ENCODE results near the gene SPOCK3. TPM values are rescaled to one million over a fixed set of nuclear protein-coding genes. Genes with fewer than 3 reads are reported as not detected.

The SPOCK3 gene
- total RNA-seq, 2 donors from 2014 or later: 21.1 to 22.5 TPM

DNA sequence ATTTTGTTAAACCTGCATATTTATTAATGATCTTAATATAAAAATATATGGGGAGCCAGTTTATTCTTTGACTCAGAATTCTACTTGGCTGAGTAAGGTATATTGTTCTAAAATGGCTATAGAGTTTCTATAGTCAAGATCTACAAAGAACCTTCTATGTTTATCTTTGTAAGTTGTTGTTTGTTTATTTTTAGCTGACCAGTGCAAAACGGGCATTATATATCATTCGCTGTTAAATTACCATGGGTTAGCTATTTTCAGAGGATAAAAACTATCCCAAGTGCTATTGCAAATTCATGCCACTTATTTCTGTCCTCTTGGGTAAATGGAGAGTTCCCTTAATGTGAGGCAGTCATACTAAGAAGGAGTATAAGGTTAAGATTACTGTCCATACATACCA lies 5.3 kb upstream of the SPOCK3 start:
- H3K4me3 ChIP-seq (ENCODE audit: low read length): no peak overlapping the region
- peaks cover 14% of the 10 kb centered on the region for H3K4me1 ChIP-seq (ENCODE audit: control insufficient read depth, insufficient read depth, low read length)
- Mint-ChIP-seq H3K9me3 (peaks cover 4% of the 10 kb centered on the region), H3K4me3 (no peak overlapping the region), H3K27me3 (ENCODE audit: insufficient read depth) (peaks cover 8% of the 10 kb centered on the region), H3K4me1 (peaks cover 43% of the 10 kb centered on the region), H3K36me3 (ENCODE audit: low read depth) (no peaks in the 10 kb centered on the region), H3K27ac (no peak overlapping the region)
- H3K27me3 ChIP-seq (ENCODE audit: control insufficient read depth, insufficient read depth, low read length, poor library complexity, severe bottlenecking): peaks cover 12% of the 10 kb centered on the region
- DNase-seq: no peak
- no peak overlapping the region for H3K9ac ChIP-seq (ENCODE audit: extremely low read depth, low read length, poor library complexity, severe bottlenecking)
- H3K36me3 ChIP-seq (ENCODE audit: control insufficient read depth, insufficient read depth, low read length): no peaks in the 10 kb centered on the region
- no peak overlapping the region for H3K27ac ChIP-seq (ENCODE audit: low read depth, low read length)
- no peaks in the 10 kb centered on the region for H3K9me3 ChIP-seq (ENCODE audit: control insufficient read depth, low read length)
- 96% methylated on average over 2 of the region's 2 CpGs; no CpG with 5 or more reads in 1 of the 2 experiments for WGBS, 2 experiments (ENCODE audit: insufficient coverage in 1 of 2, insufficient read length in 1 of 2)
- TF ChIP-seq, protein P1, sequence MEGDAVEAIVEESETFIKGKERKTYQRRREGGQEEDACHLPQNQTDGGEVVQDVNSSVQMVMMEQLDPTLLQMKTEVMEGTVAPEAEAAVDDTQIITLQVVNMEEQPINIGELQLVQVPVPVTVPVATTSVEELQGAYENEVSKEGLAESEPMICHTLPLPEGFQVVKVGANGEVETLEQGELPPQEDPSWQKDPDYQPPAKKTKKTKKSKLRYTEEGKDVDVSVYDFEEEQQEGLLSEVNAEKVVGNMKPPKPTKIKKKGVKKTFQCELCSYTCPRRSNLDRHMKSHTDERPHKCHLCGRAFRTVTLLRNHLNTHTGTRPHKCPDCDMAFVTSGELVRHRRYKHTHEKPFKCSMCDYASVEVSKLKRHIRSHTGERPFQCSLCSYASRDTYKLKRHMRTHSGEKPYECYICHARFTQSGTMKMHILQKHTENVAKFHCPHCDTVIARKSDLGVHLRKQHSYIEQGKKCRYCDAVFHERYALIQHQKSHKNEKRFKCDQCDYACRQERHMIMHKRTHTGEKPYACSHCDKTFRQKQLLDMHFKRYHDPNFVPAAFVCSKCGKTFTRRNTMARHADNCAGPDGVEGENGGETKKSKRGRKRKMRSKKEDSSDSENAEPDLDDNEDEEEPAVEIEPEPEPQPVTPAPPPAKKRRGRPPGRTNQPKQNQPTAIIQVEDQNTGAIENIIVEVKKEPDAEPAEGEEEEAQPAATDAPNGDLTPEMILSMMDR (conservative IDR thresholded peaks at IDR 0.05): no peak

DNA sequence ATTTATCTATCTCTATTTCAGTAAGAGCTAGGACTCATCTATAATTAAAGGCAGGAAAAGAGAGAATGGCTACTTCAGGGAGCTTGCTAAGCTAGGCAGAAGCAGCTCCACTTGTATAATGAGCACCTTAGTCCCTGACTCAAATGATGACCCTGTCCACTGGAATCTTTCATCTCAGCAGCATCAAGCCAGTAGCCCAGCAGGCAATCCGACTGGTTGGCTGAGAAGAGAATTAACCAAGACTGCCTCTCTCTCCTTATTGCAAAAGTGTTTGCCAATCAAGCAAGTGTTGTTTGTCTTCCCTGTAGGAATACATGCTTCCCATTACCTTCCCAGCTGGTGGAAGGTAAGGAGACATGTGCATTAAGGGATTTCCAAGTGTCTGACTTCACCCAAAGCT lies 3.9 kb upstream of the SPOCK3 start:
- TF ChIP-seq, protein P1 (conservative IDR thresholded peaks at IDR 0.05): no peak
- Mint-ChIP-seq H3K36me3 (ENCODE audit: low read depth) (no peaks in the 10 kb centered on the region), H3K27ac (no peak overlapping the region), H3K9me3 (peaks cover 4% of the 10 kb centered on the region), H3K4me3 (no peak overlapping the region), H3K4me1 (peaks cover 43% of the 10 kb centered on the region), H3K27me3 (ENCODE audit: insufficient read depth) (peaks cover 14% of the 10 kb centered on the region)
- peaks cover 17% of the 10 kb centered on the region for H3K27me3 ChIP-seq (ENCODE audit: control insufficient read depth, insufficient read depth, low read length, poor library complexity, severe bottlenecking)
- no peaks in the 10 kb centered on the region for H3K36me3 ChIP-seq (ENCODE audit: control insufficient read depth, insufficient read depth, low read length)
- peak overlapping the region; percentile 59 for H3K4me3 ChIP-seq (ENCODE audit: low read length)
- no peaks in the 10 kb centered on the region for H3K9me3 ChIP-seq (ENCODE audit: control insufficient read depth, low read length)
- H3K4me1 ChIP-seq (ENCODE audit: control insufficient read depth, insufficient read depth, low read length): peaks cover 14% of the 10 kb centered on the region
- 28 to 80% methylated on average over 1 of the region's 1 CpG for WGBS, 2 experiments (ENCODE audit: insufficient coverage in 1 of 2, insufficient read length in 1 of 2)
- H3K27ac ChIP-seq (ENCODE audit: low read depth, low read length): no peak overlapping the region
- H3K9ac ChIP-seq (ENCODE audit: extremely low read depth, low read length, poor library complexity, severe bottlenecking): no peak overlapping the region
- peak; percentile 82 for DNase-seq

DNA sequence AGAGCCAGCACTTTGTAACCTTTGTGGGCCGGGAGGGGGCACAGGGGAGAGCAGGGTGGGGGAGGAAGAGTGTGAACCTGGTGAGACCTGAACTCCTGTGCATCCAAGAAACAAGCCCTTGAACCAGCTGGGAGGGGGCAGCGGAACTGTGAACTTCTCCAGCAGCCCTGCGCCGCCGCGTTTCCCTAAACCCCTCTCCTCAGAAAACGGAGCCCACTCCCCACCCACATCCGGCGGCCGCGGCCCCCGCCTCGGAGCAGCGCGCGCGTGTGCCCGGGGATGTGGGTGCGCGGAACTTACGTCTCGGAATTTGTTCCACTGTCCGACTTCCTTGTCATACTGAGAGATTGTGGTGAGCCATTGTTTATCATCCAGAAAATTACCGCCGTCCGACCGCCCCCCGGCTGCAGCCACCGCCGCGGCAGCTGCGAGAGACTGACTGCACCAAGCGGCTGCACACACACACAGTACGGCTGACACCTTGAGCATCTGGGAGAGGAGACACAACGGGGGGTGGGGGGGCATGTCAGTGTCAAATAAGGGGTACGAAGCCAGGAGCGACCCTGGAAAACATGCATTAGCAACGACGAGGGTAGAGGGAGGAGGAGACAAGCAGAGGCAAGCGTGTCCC lies 494 bp downstream of the SPOCK3 start:
- Mint-ChIP-seq H3K27me3 (ENCODE audit: insufficient read depth) (peaks cover 27% of the 10 kb centered on the region), H3K4me1 (peaks cover 32% of the 10 kb centered on the region), H3K4me3 (peak overlapping the region; percentile 86), H3K9me3 (no peaks in the 10 kb centered on the region), H3K36me3 (ENCODE audit: low read depth) (no peaks in the 10 kb centered on the region), H3K27ac (peak overlapping the region; percentile 59)
- Histone ChIP-seq H3K27ac (ENCODE audit: low read depth, low read length) (no peak overlapping the region), H3K27me3 (ENCODE audit: control insufficient read depth, insufficient read depth, low read length, poor library complexity, severe bottlenecking) (peaks cover 28% of the 10 kb centered on the region), H3K9me3 (ENCODE audit: control insufficient read depth, low read length) (no peaks in the 10 kb centered on the region), H3K36me3 (ENCODE audit: control insufficient read depth, insufficient read depth, low read length) (no peaks in the 10 kb centered on the region), H3K9ac (ENCODE audit: extremely low read depth, low read length, poor library complexity, severe bottlenecking) (peak overlapping the region; percentile 6), H3K4me3 (ENCODE audit: low read length) (peak overlapping the region; percentile 86), H3K4me1 (ENCODE audit: control insufficient read depth, insufficient read depth, low read length) (peaks cover 14% of the 10 kb centered on the region)
- TF ChIP-seq, protein P1 (conservative IDR thresholded peaks at IDR 0.05): peak; percentile 15
- 0% methylated on average over 10 to 40 of the region's 40 CpGs for whole genome bisulfite sequencing, 2 experiments (ENCODE audit: insufficient coverage in 1 of 2, insufficient read length in 1 of 2)
- DNase-seq: peak; percentile 69
